ENCODE measurements around the gene NFIX.

Gene NFIX

DNA sequence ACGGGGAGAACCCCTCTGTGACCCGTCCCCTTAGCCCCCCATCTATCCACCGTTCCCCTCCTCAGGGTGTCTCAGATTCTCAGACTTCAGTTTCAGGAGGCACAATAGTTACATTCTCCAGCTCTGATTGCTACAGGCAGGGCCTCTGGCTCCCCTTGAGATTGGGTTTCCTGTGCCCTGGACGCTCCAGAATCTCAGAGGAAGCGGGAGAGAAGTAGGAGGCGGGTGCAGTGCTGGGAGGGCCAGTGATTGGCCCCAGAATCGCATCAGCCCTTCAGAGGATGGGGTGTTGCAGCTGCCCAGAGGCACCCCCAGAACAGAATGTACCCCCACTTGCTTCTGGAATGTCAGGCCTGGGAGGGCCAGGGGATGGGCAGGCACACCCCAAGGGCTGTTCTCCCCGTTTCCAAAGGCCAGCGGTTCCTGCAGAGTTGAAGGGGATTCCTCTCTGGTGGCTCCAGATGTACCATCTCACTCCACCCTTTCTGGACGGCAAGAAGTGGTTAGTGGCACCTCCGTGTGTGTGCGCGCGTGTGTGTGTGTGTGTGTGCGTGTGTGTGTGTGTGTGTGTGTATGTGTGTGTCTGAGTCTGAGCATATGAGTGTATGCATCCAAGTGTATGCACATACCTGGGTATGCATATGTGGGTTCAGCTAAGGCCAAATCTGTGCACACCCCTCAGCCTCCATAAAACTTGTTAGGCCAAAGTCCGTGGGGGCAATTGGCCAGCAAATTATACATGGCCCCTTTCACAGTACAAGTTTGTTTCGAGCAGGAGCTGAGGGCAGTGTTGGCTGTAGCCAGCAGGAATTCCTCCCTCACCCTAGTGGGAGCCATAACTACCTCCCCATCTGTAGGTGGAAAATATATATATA, 71.9 kb downstream of the NFIX start:
- DNase-seq (ENCODE audit: low read depth), result no peak
- TF ChIP-seq, protein P1, sequence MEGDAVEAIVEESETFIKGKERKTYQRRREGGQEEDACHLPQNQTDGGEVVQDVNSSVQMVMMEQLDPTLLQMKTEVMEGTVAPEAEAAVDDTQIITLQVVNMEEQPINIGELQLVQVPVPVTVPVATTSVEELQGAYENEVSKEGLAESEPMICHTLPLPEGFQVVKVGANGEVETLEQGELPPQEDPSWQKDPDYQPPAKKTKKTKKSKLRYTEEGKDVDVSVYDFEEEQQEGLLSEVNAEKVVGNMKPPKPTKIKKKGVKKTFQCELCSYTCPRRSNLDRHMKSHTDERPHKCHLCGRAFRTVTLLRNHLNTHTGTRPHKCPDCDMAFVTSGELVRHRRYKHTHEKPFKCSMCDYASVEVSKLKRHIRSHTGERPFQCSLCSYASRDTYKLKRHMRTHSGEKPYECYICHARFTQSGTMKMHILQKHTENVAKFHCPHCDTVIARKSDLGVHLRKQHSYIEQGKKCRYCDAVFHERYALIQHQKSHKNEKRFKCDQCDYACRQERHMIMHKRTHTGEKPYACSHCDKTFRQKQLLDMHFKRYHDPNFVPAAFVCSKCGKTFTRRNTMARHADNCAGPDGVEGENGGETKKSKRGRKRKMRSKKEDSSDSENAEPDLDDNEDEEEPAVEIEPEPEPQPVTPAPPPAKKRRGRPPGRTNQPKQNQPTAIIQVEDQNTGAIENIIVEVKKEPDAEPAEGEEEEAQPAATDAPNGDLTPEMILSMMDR (conservative IDR thresholded peaks at IDR 0.05; ENCODE audit: low read length), result no peak
- no peak overlapping the region for H3K4me3 ChIP-seq (ENCODE audit: low read length)

DNA sequence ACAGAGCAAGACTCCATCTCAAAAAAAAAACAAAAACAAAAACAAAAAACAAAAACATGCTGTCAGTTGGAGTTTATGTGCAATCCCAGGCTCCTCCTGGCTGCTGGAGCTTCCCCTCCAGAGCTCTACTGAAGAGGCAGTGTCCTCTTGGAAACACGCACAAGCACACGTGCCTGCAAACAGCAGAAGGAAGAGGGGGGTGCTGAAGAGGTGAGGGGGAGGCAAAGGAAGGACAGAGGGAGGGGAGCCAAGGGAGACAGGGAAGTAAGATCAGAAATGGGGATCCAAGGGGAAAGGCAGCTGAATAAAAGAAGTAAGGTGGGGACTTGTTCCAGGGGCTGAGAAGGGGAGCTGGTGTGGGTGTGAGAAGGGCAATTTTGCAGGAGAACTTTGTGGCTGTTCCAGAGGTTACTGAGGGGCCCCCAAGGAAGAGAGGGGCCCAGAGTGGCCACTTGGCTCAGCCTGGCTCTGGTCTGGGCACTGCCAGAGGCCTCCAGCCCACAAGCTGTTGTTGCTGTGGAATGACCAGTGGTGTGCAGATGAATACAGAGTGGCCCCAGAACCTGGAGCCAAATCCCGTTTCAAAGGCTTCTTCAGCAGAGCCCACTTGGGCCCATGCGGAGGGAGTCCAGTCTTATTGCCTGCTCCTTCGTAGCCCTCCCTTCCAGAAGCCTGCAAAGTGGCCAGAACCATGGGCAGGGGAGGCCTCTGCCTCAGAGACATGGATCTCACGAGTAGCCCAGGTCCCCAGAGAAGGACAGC, 73.0 kb downstream of the NFIX start:
- no peak for DNase-seq (ENCODE audit: low read depth)
- TF ChIP-seq, protein P1 (conservative IDR thresholded peaks at IDR 0.05; ENCODE audit: low read length), result no peak
- no peak overlapping the region for H3K4me3 ChIP-seq (ENCODE audit: low read length)

DNA sequence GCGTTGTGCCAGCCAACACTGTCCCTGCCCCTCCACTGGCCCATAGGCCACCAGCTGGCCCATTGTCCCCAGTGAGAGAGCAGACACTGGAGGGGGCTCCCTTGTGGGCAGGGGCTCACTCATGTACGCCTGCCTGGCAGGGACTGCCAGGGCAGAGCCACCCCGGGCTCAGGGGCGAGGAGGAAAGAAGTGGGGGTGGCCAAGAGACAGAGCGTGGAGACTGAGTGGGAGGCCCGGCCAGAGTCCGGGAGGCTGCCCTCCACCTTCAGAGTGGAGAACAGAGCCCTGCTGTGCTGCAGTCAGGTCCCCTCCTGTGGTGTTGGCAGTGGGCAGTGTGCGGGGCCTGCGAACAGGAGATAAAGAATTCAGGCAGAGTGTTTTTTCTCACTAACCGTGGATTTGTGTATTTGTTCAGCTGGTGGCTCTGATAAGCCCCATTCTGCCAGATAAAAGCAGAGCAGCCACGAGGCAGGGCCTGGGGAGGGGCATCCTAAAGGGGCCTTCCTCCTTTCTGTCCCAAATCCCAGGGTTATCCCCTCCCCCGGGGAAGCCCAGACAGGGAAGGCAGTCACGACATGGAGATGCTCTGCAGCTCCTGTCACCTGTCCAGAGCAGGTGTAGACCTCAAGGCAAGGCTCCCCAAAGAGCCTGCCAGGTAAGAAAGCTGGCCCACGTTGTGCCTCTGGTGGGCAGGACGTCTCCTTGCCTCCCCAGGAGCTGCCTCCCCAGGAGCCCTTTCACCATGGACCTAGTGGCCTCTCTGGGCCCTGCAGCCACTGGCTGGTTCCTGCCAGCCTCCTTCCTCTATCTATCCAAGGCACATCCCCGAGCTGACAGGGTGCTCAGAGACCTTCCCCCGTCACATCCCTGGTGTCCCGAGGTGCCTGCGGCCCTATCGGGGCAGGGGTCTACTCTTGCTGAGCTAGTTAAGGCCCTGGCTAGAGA, 74.4 kb downstream of the NFIX start:
- no peak overlapping the region for H3K4me3 ChIP-seq (ENCODE audit: low read length)
- TF ChIP-seq, protein P1 (conservative IDR thresholded peaks at IDR 0.05; ENCODE audit: low read length), result no peak
- DNase-seq (ENCODE audit: low read depth), result no peak

DNA sequence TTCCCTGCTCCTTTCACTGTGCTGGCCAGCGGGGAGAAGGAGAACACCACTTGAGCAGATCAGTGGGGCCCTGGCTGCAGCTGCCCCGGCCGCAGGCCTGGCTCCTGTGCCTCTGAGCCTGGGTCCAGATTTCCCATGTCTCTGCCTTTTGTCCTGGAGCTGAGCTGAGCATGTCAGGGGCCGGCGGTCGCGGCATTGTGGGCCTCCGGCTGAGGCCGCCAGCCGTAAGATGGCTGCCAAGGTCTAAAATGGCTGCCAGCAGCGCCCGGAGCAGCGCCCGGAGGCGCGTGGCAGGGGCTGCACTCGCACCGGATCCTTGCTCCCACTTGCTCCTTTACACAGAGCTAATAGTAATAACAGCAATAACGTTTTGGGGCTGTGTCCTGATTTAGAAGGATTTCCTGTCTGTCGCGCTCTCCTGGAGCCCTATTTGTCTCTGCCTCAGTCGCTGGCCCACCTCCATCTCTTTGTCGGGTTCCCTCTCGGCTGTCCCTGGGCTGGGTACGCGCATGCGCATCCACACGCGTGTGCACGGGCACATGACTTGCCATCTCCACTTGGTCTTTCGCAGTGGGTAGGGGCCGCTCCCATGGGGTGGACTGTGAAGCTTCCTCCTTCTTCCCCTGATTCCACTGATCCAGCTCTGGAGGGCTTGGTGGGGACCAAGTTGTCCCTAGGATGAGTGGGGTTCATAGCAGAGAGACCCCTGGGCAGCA, 75.3 kb downstream of the NFIX start:
- no peak for DNase-seq (ENCODE audit: low read depth)
- TF ChIP-seq, protein P1 (conservative IDR thresholded peaks at IDR 0.05; ENCODE audit: low read length), result no peak
- H3K4me3 ChIP-seq (ENCODE audit: low read length), result no peak overlapping the region

DNA sequence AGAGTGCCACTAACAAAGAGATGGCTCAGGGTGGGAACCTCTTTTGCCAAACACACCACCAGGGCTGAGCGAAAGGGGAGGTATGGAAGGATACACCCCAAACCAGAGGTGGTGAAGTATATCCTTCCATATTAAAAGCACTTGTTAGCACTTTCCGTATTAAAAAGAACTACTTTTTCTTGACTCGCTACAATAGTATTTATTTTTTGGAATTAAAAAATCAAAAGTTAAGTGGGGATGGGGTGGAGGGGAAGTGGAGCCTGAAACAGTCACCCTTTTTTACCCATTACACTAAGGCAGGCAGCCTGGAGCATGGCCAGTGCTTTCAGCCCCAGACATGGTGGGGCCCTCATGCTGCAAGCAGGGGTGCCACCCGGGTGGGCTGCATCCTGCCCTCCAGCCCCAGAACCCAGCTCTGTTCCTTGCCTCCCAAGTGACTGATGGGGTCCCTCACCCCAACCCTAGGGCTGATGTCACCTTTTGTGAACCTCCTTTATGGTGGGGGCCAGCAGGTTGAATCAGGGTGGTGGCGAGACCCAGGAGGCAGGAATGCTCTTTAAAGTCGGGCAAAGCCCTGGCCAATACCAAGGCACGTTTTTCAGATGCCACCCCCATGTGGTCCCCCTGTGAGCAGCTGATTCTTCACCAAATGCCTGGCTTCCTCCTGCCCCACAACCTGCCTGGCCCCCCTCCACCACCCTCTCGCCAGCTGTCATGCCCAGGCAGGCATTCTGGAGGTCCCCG, 76.3 kb downstream of the NFIX start:
- no peak overlapping the region for H3K4me3 ChIP-seq (ENCODE audit: low read length)
- TF ChIP-seq, protein P1 (conservative IDR thresholded peaks at IDR 0.05; ENCODE audit: low read length), result no peak
- DNase-seq (ENCODE audit: low read depth), result no peak

All from AG10803 (cell line).